HG03342 (cell line): ENCODE results near the gene HIPK1.

ENCODE experiments used
- ATAC-seq: cut with Tn5 transposase; IDR thresholded peaks from one replicate; pipeline ENCODE4 v1.9.1; 2021; ENCODE audit warnings: mild to moderate bottlenecking, moderate library complexity; ENCODE audit not compliant: unreplicated experiment

The HIPK1 gene

GRCh38 chr1:113913312-113913668 is 15.8 kb upstream of the HIPK1 start:
- ATAC-seq = no peak

GRCh38 chr1:113913887-113914664 is 15.0 kb upstream of the HIPK1 start:
- no peak for ATAC-seq

GRCh38 chr1:113916974-113917373 is 12.2 kb upstream of the HIPK1 start:
- ATAC-seq = no peak

- no peak for ATAC-seq
Observed at GRCh38 chr1:113917400-113918082, 11.6 kb upstream of the HIPK1 start.

GRCh38 chr1:113918243-113918642 is 10.9 kb upstream of the HIPK1 start:
- ATAC-seq = no peak

- no peak for ATAC-seq
Observed at GRCh38 chr1:113922957-113923356, 6.2 kb upstream of the HIPK1 start.

- ATAC-seq = no peak
Observed at GRCh38 chr1:113924473-113924872, 4.7 kb upstream of the HIPK1 start.

GRCh38 chr1:113928187-113928930 is 765 bp upstream of the HIPK1 start:
- ATAC-seq = no peak

GRCh38 chr1:113929750-113930498 is 800 bp downstream of the HIPK1 start:
- peak; percentile 27 for ATAC-seq

GRCh38 chr1:113930499-113931161 is 1.5 kb downstream of the HIPK1 start:
- ATAC-seq = peak; percentile 60

- ATAC-seq = no peak
Observed at GRCh38 chr1:113931451-113931851, 2.3 kb downstream of the HIPK1 start.

GRCh38 chr1:113934006-113934405 is 4.9 kb downstream of the HIPK1 start:
- ATAC-seq = no peak

GRCh38 chr1:113934511-113935055 is 5.5 kb downstream of the HIPK1 start:
- no peak for ATAC-seq

- ATAC-seq = no peak
Observed at GRCh38 chr1:113935176-113935575, 6.1 kb downstream of the HIPK1 start.

- no peak for ATAC-seq
Observed at GRCh38 chr1:113935970-113936369, 6.8 kb downstream of the HIPK1 start.

- no peak for ATAC-seq
Observed at GRCh38 chr1:113937146-113937545, 8.0 kb downstream of the HIPK1 start.

GRCh38 chr1:113938192-113938591 is 9.1 kb downstream of the HIPK1 start:
- no peak for ATAC-seq

- no peak for ATAC-seq
Observed at GRCh38 chr1:113940365-113941244, 11.5 kb downstream of the HIPK1 start.

GRCh38 chr1:113941245-113941559 is 12.1 kb downstream of the HIPK1 start:
- ATAC-seq = no peak
